SU-DHL-6 (cell line): Measurements from ENCODE around the gene SETBP1.

Source experiments
- H2AFZ ChIP-seq: fragments of 200-600 bp; sonication (generic); 2 replicates; pipeline ENCODE4 v1.6.1; 2014; ENCODE audit warnings: low read depth, mild to moderate bottlenecking, moderate library complexity, mixed read lengths, antibody characterized with exemption, low read length; ENCODE audit not compliant: severe bottlenecking
- H3F3A ChIP-seq: fragments of 200-600 bp; shearing (Covaris generic); 2 replicates; pipeline ENCODE4 v1.6.0; 2016; ENCODE audit warnings: antibody characterized with exemption, mild to moderate bottlenecking; ENCODE audit not compliant: insufficient read depth
- H3K27ac ChIP-seq: fragments of 200-600 bp; sonication (generic); 2 replicates; pipeline ENCODE4 v1.5.1; 2016; ENCODE audit warnings: low read depth, mild to moderate bottlenecking, low read length, moderate library complexity, mixed read lengths
- H3K27me3 ChIP-seq: fragments of 200-600 bp; sonication (generic), shearing (Covaris generic); 2 replicates; pipeline ENCODE4 v1.6.0; 2014; ENCODE audit warnings: mild to moderate bottlenecking, low read length
- H3K36me3 ChIP-seq: fragments of 200-600 bp; sonication (generic); 2 replicates; pipeline ENCODE4 v1.6.1; 2014; ENCODE audit warnings: mild to moderate bottlenecking, low read length, mixed read lengths
- H3K4me2 ChIP-seq: fragments of 300-600, 200-600 bp; shearing (Covaris generic), sonication (generic); 2 replicates; pipeline ENCODE4 v1.6.0; 2014; ENCODE audit warnings: low read length, low read depth, mild to moderate bottlenecking; ENCODE audit not compliant: poor library complexity, severe bottlenecking
- H3K4me3 ChIP-seq: fragments of 200-600 bp; sonication (generic); 2 replicates; pipeline ENCODE4 v1.5.1; 2014; ENCODE audit warnings: antibody characterized with exemption, low read length, mild to moderate bottlenecking, mixed read lengths; ENCODE audit not compliant: insufficient read depth, poor library complexity, severe bottlenecking
- H3K79me2 ChIP-seq: fragments of 200-600 bp; sonication (generic); 2 replicates; pipeline ENCODE4 v1.6.1; 2014; ENCODE audit warnings: mild to moderate bottlenecking, low read length, moderate library complexity; ENCODE audit not compliant: insufficient read depth
- H3K9ac ChIP-seq: fragments of 200-600 bp; sonication (generic); 2 replicates; pipeline ENCODE4 v1.7.0; 2014; ENCODE audit warnings: mild to moderate bottlenecking, low read length
- H3K9me2 ChIP-seq: fragments of 200-600 bp; sonication (generic); replicated peaks from 2 replicates; pipeline ENCODE4 v1.6.1; 2014; ENCODE audit warnings: low read length; ENCODE audit not compliant: insufficient read depth
- H3K9me3 ChIP-seq: fragments of 200-600 bp; sonication (generic); 2 replicates; pipeline ENCODE4 v1.6.1; 2014; ENCODE audit warnings: low read length, mixed read lengths; ENCODE audit not compliant: insufficient read depth
- H4K20me1 ChIP-seq: fragments of 200-600 bp; sonication (generic); 2 replicates; pipeline ENCODE4 v1.6.1; 2014; ENCODE audit warnings: low read depth, mild to moderate bottlenecking, antibody characterized with exemption, low read length, moderate library complexity, mixed read lengths
- CTCF ChIP-seq: fragments of 200-600 bp; sonication (generic); IDR thresholded peaks from one replicate; pipeline ENCODE4 v1.5.1; 2017; ENCODE audit warnings: antibody characterized with exemption, mild to moderate bottlenecking, low read length, moderate library complexity; ENCODE audit not compliant: insufficient read depth, poor library complexity, severe bottlenecking
- EZH2phosphoT487 ChIP-seq: fragments of 200-600 bp; sonication (generic), shearing (Covaris generic); conservative IDR thresholded peaks from 2 replicates; pipeline ENCODE4 v1.6.1; 2018; ENCODE audit warnings: mild to moderate bottlenecking, antibody characterized with exemption, low read length, moderate library complexity, mixed read lengths

The SETBP1 gene

GRCh38 chr18:44818668-44819403 lies 138.1 kb downstream of the SETBP1 start:
- H3K9me3 ChIP-seq, result no peaks in the 10 kb centered on the region
- H3K27me3 ChIP-seq, result no peaks in the 10 kb centered on the region
- no peak overlapping the region for H3K27ac ChIP-seq
- no peaks in the 10 kb centered on the region for H3K36me3 ChIP-seq
- H3K4me3 ChIP-seq, result no peak overlapping the region
- H3K9me2 ChIP-seq, result no peaks in the 10 kb centered on the region
- H3F3A ChIP-seq, result no peaks in the 10 kb centered on the region
- H2AFZ ChIP-seq, result no peak overlapping the region
- H3K4me2 ChIP-seq, result no peak overlapping the region
- TF ChIP-seq CTCF, result no peak
- no peak for TF ChIP-seq EZH2phosphoT487
- H3K9ac ChIP-seq, result no peak overlapping the region
- no peaks in the 10 kb centered on the region for H3K79me2 ChIP-seq
- no peaks in the 10 kb centered on the region for H4K20me1 ChIP-seq

GRCh38 chr18:44819944-44820510 lies 139.3 kb downstream of the SETBP1 start:
- H3K79me2 ChIP-seq, result no peaks in the 10 kb centered on the region
- H4K20me1 ChIP-seq, result no peaks in the 10 kb centered on the region
- no peaks in the 10 kb centered on the region for H3K9me3 ChIP-seq
- no peak overlapping the region for H3K27ac ChIP-seq
- H3K27me3 ChIP-seq, result no peaks in the 10 kb centered on the region
- no peaks in the 10 kb centered on the region for H3K36me3 ChIP-seq
- no peaks in the 10 kb centered on the region for H3F3A ChIP-seq
- no peak overlapping the region for H2AFZ ChIP-seq
- TF ChIP-seq EZH2phosphoT487 (no peak), CTCF (no peak)
- H3K9ac ChIP-seq, result no peak overlapping the region
- H3K4me3 ChIP-seq, result no peak overlapping the region
- H3K4me2 ChIP-seq, result no peak overlapping the region
- no peaks in the 10 kb centered on the region for H3K9me2 ChIP-seq

GRCh38 chr18:44821924-44822323 lies 141.2 kb downstream of the SETBP1 start:
- H3K9ac ChIP-seq, result no peak overlapping the region
- H3K27me3 ChIP-seq, result no peaks in the 10 kb centered on the region
- no peak overlapping the region for H3K4me2 ChIP-seq
- no peaks in the 10 kb centered on the region for H3K9me3 ChIP-seq
- no peaks in the 10 kb centered on the region for H3F3A ChIP-seq
- H3K79me2 ChIP-seq, result no peaks in the 10 kb centered on the region
- no peak overlapping the region for H3K27ac ChIP-seq
- H3K9me2 ChIP-seq, result no peaks in the 10 kb centered on the region
- H3K4me3 ChIP-seq, result no peak overlapping the region
- H3K36me3 ChIP-seq, result no peaks in the 10 kb centered on the region
- H2AFZ ChIP-seq, result no peak overlapping the region
- H4K20me1 ChIP-seq, result no peaks in the 10 kb centered on the region
- no peak for TF ChIP-seq CTCF
- TF ChIP-seq EZH2phosphoT487, result no peak
